Stimulated activated CD8-positive, alpha-beta memory T cell treated with anti-CD3 and anti-CD28 coated beads, Interleukin-12 subunit alpha, Interleukin-12 subunit beta, amount 100 ng/mL, for 24 hours (primary cell): Measurements from ENCODE around the gene ACAA1.

Source experiments
- DNase-seq: peaks from one replicate; pipeline ENCODE4 v3.0.0-alpha.2; 2020; ENCODE audit errors: extremely low read depth

ACAA1 gene

GRCh38 chr3:38119821-38120692 is 16.9 kb downstream of the ACAA1 start:
- no peak for DNase-seq

GRCh38 chr3:38119248-38119544 is 17.7 kb downstream of the ACAA1 start:
- DNase-seq: no peak

- DNase-seq: no peak
Observed at GRCh38 chr3:38118421-38119247, 18.3 kb downstream of the ACAA1 start.

- peak; percentile 38 for DNase-seq
Observed at GRCh38 chr3:38117748-38118420, 19.0 kb downstream of the ACAA1 start.

- DNase-seq: no peak
Observed at GRCh38 chr3:38117163-38117716, 19.7 kb downstream of the ACAA1 start.

GRCh38 chr3:38116471-38117162 is 20.3 kb downstream of the ACAA1 start:
- DNase-seq: no peak

GRCh38 chr3:38115645-38116427 is 21.1 kb downstream of the ACAA1 start:
- DNase-seq: no peak

- no peak for DNase-seq
Observed at GRCh38 chr3:38114875-38115644, 21.9 kb downstream of the ACAA1 start.

- DNase-seq: no peak
Observed at GRCh38 chr3:38114052-38114874, 22.7 kb downstream of the ACAA1 start.

- DNase-seq: no peak
Observed at GRCh38 chr3:38112378-38112761, 24.6 kb downstream of the ACAA1 start.

- DNase-seq: no peak
Observed at GRCh38 chr3:38111696-38112377, 25.1 kb downstream of the ACAA1 start.

- DNase-seq: no peak
Observed at GRCh38 chr3:38111201-38111600, 25.7 kb downstream of the ACAA1 start.

- DNase-seq: no peak
Observed at GRCh38 chr3:38110314-38111050, 26.4 kb downstream of the ACAA1 start.

- DNase-seq: no peak
Observed at GRCh38 chr3:38109580-38110313, 27.2 kb downstream of the ACAA1 start.

- no peak for DNase-seq
Observed at GRCh38 chr3:38108649-38109579, 28.0 kb downstream of the ACAA1 start.
